Thyroid gland (tissue), 4 donors: ENCODE results near the gene DLGAP1. TPM values are rescaled to one million over a fixed set of nuclear protein-coding genes. Genes with fewer than 3 reads are reported as not detected.
"Not testable (repeated sequence)": the region's sequence is repeated elsewhere in the genome, so short reads cannot be mapped to it uniquely, and the experiment has no call there.

Source experiments
- DNase-seq, 2 donors: peaks; one replicate each; pipeline ENCODE4 v3.0.0-alpha.2; 2019
- H3K27ac ChIP-seq, 3 donors: fragments of 200-600 bp; sonication (generic); 1 replicate in 2 of 3; 2 replicates in 1 of 3; pipeline ENCODE4 v1.5.1; 2016 to 2019; ENCODE audit warnings: mild to moderate bottlenecking in 1 of 3, moderate library complexity in 1 of 3
- H3K27me3 ChIP-seq: fragments of 200-600 bp; sonication (generic); one replicate; pipeline ENCODE4 v1.5.1; 2019
- H3K36me3 ChIP-seq, 2 donors: fragments of 200-600 bp; sonication (generic); one replicate each; pipeline ENCODE4 v1.5.1; 2016 to 2019
- H3K4me1 ChIP-seq, 2 donors: fragments of 200-600 bp; sonication (generic); one replicate each; pipeline ENCODE4 v1.5.1; 2017 to 2019
- H3K4me3 ChIP-seq, 3 donors: fragments of 200-600 bp; sonication (generic); replicated peaks in 1 of 3; 1 replicate in 2 of 3; 2 replicates in 1 of 3; pipeline ENCODE4 v1.5.1; 2016; ENCODE audit warnings: mild to moderate bottlenecking in 1 of 3
- H3K9me3 ChIP-seq: fragments of 200-600 bp; sonication (generic); one replicate; pipeline ENCODE4 v1.5.1; 2017
- CTCF ChIP-seq, 6 experiments: fragments of 200-600 bp in 3 of 6; fragments of 450-650 bp in 3 of 6; sonication (generic) in 3 of 6; IDR thresholded peaks; one replicate each; pipeline ENCODE4 v1.5.1; 2016 to 2019; ENCODE audit warnings: antibody characterized with exemption in 6 of 6, mild to moderate bottlenecking in 2 of 6, inconsistent platforms in 1 of 6, moderate library complexity in 1 of 6
- POLR2A ChIP-seq, 2 donors: fragments of 450-650 bp; IDR thresholded peaks; one replicate each; pipeline ENCODE4 v1.6.1; 2017; ENCODE audit warnings: antibody characterized with exemption in 2 of 2, mild to moderate bottlenecking in 2 of 2, moderate library complexity in 1 of 2
- whole genome bisulfite sequencing, 2 donors: methylation state at CpG; one replicate each; pipeline ENCODE4 v1.1.5; 2017; 5-methylcytosine and 5-hydroxymethylcytosine counted together
- intact Hi-C: fragments of 100-400 bp; cut with DNase I; formaldehyde crosslinking; loops from one replicate; pipeline ENCODE4 v1.15.1; 2023
- total RNA-seq, 4 donors: library from RNA; depleted of rRNA; stranded (reverse); fragments of >200 nt; gene quantifications; one replicate each; pipeline ENCODE4 v1.2.3, GENCODE V29; 2016

DLGAP1 gene
- total RNA-seq, 4 donors from 2014 or later, result 0.25 to 2.7 (median 0.77) TPM

GRCh38 chr18:3652380-3653262 lies 802.5 kb downstream of the DLGAP1 start:
- TF ChIP-seq POLR2A (IDR thresholded peaks at IDR 0.05) (no peak), CTCF (IDR thresholded peaks at IDR 0.05) (no peak)
- Histone ChIP-seq H3K4me3 (no peak overlapping the region), H3K36me3 (no peaks in the 10 kb centered on the region), H3K27ac (no peak overlapping the region), H3K9me3 (no peaks in the 10 kb centered on the region), H3K4me1 (no peaks in the 10 kb centered on the region), H3K27me3 (no peaks in the 10 kb centered on the region)
- 83 to 87% methylated on average over 13 of the region's 13 CpGs for WGBS, 2 donors
- no peak for DNase-seq
- intact Hi-C loops, result no loop called here

- no peak for TF ChIP-seq POLR2A (IDR thresholded peaks at IDR 0.05)
- TF ChIP-seq CTCF (IDR thresholded peaks at IDR 0.05), result no peak
- 81 to 86% methylated on average over 9 of the region's 9 CpGs for WGBS, 2 donors
- Histone ChIP-seq H3K36me3 (no peaks in the 10 kb centered on the region), H3K4me1 (no peaks in the 10 kb centered on the region), H3K27me3 (no peaks in the 10 kb centered on the region), H3K4me3 (no peak overlapping the region), H3K27ac (no peak overlapping the region), H3K9me3 (no peaks in the 10 kb centered on the region)
- no peak for DNase-seq
- intact Hi-C loops, result no loop called here
Measured at GRCh38 chr18:3651266-3651665, 803.8 kb downstream of the DLGAP1 start.

- H3K4me1 ChIP-seq, H3K36me3 ChIP-seq, H3K27me3 ChIP-seq, H3K9me3 ChIP-seq, H3K27ac ChIP-seq, intact Hi-C loops, H3K4me3 ChIP-seq, DNase-seq: not testable (repeated sequence)
- WGBS, 2 donors, result 67 to 73% methylated on average over 9 of the region's 9 CpGs
Measured at GRCh38 chr18:3650521-3651042, 804.5 kb downstream of the DLGAP1 start.

GRCh38 chr18:3649633-3650426 lies 805.3 kb downstream of the DLGAP1 start:
- H3K27ac ChIP-seq, result no peak overlapping the region
- WGBS, 2 donors, result 81 to 83% methylated on average over 8 of the region's 8 CpGs
- H3K4me1 ChIP-seq, result no peaks in the 10 kb centered on the region
- H3K4me3 ChIP-seq, result no peak overlapping the region
- H3K36me3 ChIP-seq, result no peaks in the 10 kb centered on the region
- DNase-seq, result no peak
- H3K27me3 ChIP-seq, result no peaks in the 10 kb centered on the region
- TF ChIP-seq CTCF (IDR thresholded peaks at IDR 0.05) (no peak), POLR2A (IDR thresholded peaks at IDR 0.05) (no peak)
- intact Hi-C loops, result no loop called here
- H3K9me3 ChIP-seq, result no peaks in the 10 kb centered on the region

GRCh38 chr18:3649135-3649632 lies 805.9 kb downstream of the DLGAP1 start:
- no peaks in the 10 kb centered on the region for H3K36me3 ChIP-seq
- no peak overlapping the region for H3K27ac ChIP-seq
- H3K27me3 ChIP-seq, result no peaks in the 10 kb centered on the region
- H3K4me1 ChIP-seq, result no peaks in the 10 kb centered on the region
- TF ChIP-seq CTCF (IDR thresholded peaks at IDR 0.05) (no peak), POLR2A (IDR thresholded peaks at IDR 0.05) (no peak)
- no peaks in the 10 kb centered on the region for H3K9me3 ChIP-seq
- 71 to 76% methylated on average over 6 of the region's 6 CpGs for WGBS, 2 donors
- DNase-seq, result no peak
- intact Hi-C loops, result no loop called here
- no peak overlapping the region for H3K4me3 ChIP-seq
